IPS-NIHi7 (cell line): ENCODE results near the gene MMRN1.

Experiments
- DNase-seq: peaks from one replicate; pipeline ENCODE4 v3.0.0; 2012; ENCODE audit warnings: mixed read lengths; ENCODE audit errors: extremely low spot score

MMRN1 gene

GRCh38 chr4:89894649-89895550 is at the start of gene MMRN1:
Gene MMRN1 (plus strand): TSS chr4:89894854. CDS start chr4:89894972, 118 bp downstream.
- DNase-seq, result no peak

- DNase-seq, result no peak
These were observed 46.9 kb upstream of the MMRN1 start for GRCh38 chr4:89847571-89848325.

GRCh38 chr4:89855236-89855635 is 39.4 kb upstream of the MMRN1 start:
- DNase-seq, result no peak

- DNase-seq, result no peak
These were observed 33.7 kb upstream of the MMRN1 start for GRCh38 chr4:89860971-89861370.

- DNase-seq, result no peak
These were observed 31.1 kb upstream of the MMRN1 start for GRCh38 chr4:89863533-89863932.

GRCh38 chr4:89868276-89868675 is 26.4 kb upstream of the MMRN1 start:
- DNase-seq, result no peak

- no peak for DNase-seq
These were observed 25.6 kb upstream of the MMRN1 start for GRCh38 chr4:89868999-89869589.

GRCh38 chr4:89871211-89871610 is 23.4 kb upstream of the MMRN1 start:
- no peak for DNase-seq

GRCh38 chr4:89876548-89876947 is 18.1 kb upstream of the MMRN1 start:
- no peak for DNase-seq

GRCh38 chr4:89878611-89879010 is 16.0 kb upstream of the MMRN1 start:
- no peak for DNase-seq

- DNase-seq, result no peak
These were observed 15.4 kb upstream of the MMRN1 start for GRCh38 chr4:89879215-89879614.

GRCh38 chr4:89889289-89889688 is 5.4 kb upstream of the MMRN1 start:
- DNase-seq, result no peak

- no peak for DNase-seq
These were observed 3.2 kb downstream of the MMRN1 start for GRCh38 chr4:89897867-89898266.

- DNase-seq, result no peak
These were observed 3.7 kb downstream of the MMRN1 start for GRCh38 chr4:89898304-89898716.

GRCh38 chr4:89899152-89899551 is 4.5 kb downstream of the MMRN1 start:
- DNase-seq, result no peak

- DNase-seq, result no peak
These were observed 5.2 kb downstream of the MMRN1 start for GRCh38 chr4:89899854-89900253.

- peak; percentile 54 for DNase-seq
These were observed 7.3 kb downstream of the MMRN1 start for GRCh38 chr4:89901808-89902431.

- no peak for DNase-seq
These were observed 9.9 kb downstream of the MMRN1 start for GRCh38 chr4:89904524-89904923.

- DNase-seq, result no peak
These were observed 11.7 kb downstream of the MMRN1 start for GRCh38 chr4:89906316-89906715.

- no peak for DNase-seq
These were observed 12.3 kb downstream of the MMRN1 start for GRCh38 chr4:89906777-89907521.

GRCh38 chr4:89909889-89910288 is 15.2 kb downstream of the MMRN1 start:
- DNase-seq, result no peak
